ENCODE measurements around the gene ECD. TPM values are rescaled to one million over a fixed set of nuclear protein-coding genes. Genes with fewer than 3 reads are reported as not detected.

The ECD gene
- total and polyA plus RNA-seq, 10 of the 15 experiments (the other 5 are each of a cell fraction or from before 2014, with no cell fraction given): 27.3 to 61.6 (median 44.0) TPM

DNA sequence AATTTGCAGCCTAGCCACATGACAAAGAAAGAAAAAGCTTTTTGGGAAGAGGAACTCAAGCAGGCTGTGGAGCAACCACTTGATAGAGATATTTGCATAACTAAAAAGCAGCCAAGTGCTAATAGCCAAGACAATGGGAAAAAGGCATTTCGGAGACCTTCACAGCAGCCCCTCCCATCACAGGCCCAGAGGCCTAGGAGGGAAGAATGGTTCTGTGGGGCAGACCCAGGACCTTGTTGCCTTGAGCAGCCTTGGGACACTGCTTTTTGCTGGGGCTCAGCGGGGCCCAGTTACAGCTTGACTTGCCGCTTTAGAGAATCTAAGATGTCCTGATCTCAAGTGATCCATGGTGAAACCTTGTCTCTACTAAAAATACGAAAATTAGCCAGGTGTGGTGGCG, 38.6 kb upstream of the ECD start:
- in situ Hi-C loops (cut with MboI): no loop called here
- FAIRE-seq (no peak), ATAC-seq (no peak), DNase-seq (ENCODE audit: low read depth, low spot score) (no peak)
- 78% methylated on average over 5 of the region's 5 CpGs for WGBS (ENCODE audit: insufficient coverage, insufficient replicate concordance, low lambda C conversion rate, missing lambda C conversion rate)
- Histone ChIP-seq H4K20me1 (ENCODE audit: control insufficient read depth, insufficient read depth) (no peaks in the 10 kb centered on the region), H3K4me2 (ENCODE audit: control insufficient read depth, insufficient read depth) (no peak overlapping the region), H3K9ac (ENCODE audit: control insufficient read depth, insufficient read depth, low read length) (no peak overlapping the region), H3K9me3 (replicated peaks; ENCODE audit: control insufficient read depth, insufficient read depth, low read length) (no peaks in the 10 kb centered on the region), H3K27me3 (replicated peaks in 1 of 2; ENCODE audit: control insufficient read depth in 2 of 2, insufficient read depth in 2 of 2, low read length in 1 of 2) (no peaks in the 10 kb centered on the region), H3K79me2 (ENCODE audit: control insufficient read depth, insufficient read depth, low read length) (no peaks in the 10 kb centered on the region), H3K4me1 (ENCODE audit: control insufficient read depth, insufficient read depth, low read length) (no peaks in the 10 kb centered on the region), H3K4me3 (no peak overlapping the region), H3K36me3 (ENCODE audit: control insufficient read depth in 2 of 2, insufficient read depth in 2 of 2, low read length in 1 of 2) (no peaks in the 10 kb centered on the region), H2AFZ (ENCODE audit: control insufficient read depth, low read depth, low read length) (no peak overlapping the region), H3K27ac (ENCODE audit: control insufficient read depth, insufficient read depth) (no peak overlapping the region)
- no TSS peak for BruUV-seq (replicated peaks)
- TF ChIP-seq HDGF (IDR thresholded peaks at IDR 0.05) (no peak), ZNF384 (IDR thresholded peaks at IDR 0.05; ENCODE audit: borderline replicate concordance, low read depth, low read length) (no peak), BHLHE40 (IDR thresholded peaks at IDR 0.05; ENCODE audit: borderline replicate concordance in 1 of 2, low read depth in 2 of 2, low read length in 1 of 2) (no peak)
- intact Hi-C loops (cut with micrococcal nuclease; ENCODE audit: unreplicated experiment): no loop called here
- CTCF ChIA-PET: no interaction called here
- RAD21 ChIA-PET (ENCODE audit: unreplicated experiment): no interaction called here
- POLR2A ChIA-PET: interaction anchor here (0.6 kb wide), 1 partner anchor 573 kb away, joined by 4 read pairs; no protein-coding TSS in a partner anchor
- SMC1A ChIA-PET (ENCODE audit: uncharacterized antibody, unreplicated experiment): interaction anchor here (1.5 kb wide), 1 partner anchor 41 kb away, joined by 3 read pairs; the partner anchor contains the start of gene DNAJC9

DNA sequence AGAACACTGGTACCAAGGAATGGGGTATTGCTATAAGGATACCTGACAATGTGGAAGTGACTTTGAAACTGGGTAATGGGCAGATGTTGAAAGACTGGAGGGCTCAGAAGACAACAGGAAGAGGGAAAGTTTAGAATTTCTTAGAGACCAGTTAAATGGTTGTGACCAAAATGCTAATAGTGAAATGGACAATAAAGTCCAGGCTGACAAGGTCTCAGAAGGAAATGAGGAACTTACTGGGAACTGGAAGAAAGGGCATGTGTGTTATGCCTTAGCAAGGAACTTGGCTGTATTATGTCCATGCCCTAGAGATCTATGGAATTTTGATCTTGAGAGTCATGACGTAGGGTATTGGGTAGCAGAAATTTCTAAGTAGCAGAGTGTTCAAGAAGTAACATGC, 38.1 kb upstream of the ECD start:
- Histone ChIP-seq H4K20me1 (ENCODE audit: control insufficient read depth, insufficient read depth) (no peaks in the 10 kb centered on the region), H3K27me3 (replicated peaks in 1 of 2; ENCODE audit: control insufficient read depth in 2 of 2, insufficient read depth in 2 of 2, low read length in 1 of 2) (no peaks in the 10 kb centered on the region), H3K4me1 (ENCODE audit: control insufficient read depth, insufficient read depth, low read length) (no peaks in the 10 kb centered on the region), H3K36me3 (ENCODE audit: control insufficient read depth in 2 of 2, insufficient read depth in 2 of 2, low read length in 1 of 2) (no peaks in the 10 kb centered on the region), H2AFZ (ENCODE audit: control insufficient read depth, low read depth, low read length) (no peak overlapping the region), H3K27ac (ENCODE audit: control insufficient read depth, insufficient read depth) (no peak overlapping the region), H3K4me3 (no peak overlapping the region), H3K79me2 (ENCODE audit: control insufficient read depth, insufficient read depth, low read length) (no peaks in the 10 kb centered on the region), H3K4me2 (ENCODE audit: control insufficient read depth, insufficient read depth) (no peak overlapping the region), H3K9ac (ENCODE audit: control insufficient read depth, insufficient read depth, low read length) (no peak overlapping the region), H3K9me3 (replicated peaks; ENCODE audit: control insufficient read depth, insufficient read depth, low read length) (no peaks in the 10 kb centered on the region)
- no peak for DNase-seq (ENCODE audit: low read depth, low spot score)
- intact Hi-C loops (cut with micrococcal nuclease; ENCODE audit: unreplicated experiment): no loop called here
- RAD21 ChIA-PET (ENCODE audit: unreplicated experiment): no interaction called here
- BruUV-seq (replicated peaks): no TSS peak
- 100% methylated on average over 1 of the region's 1 CpG for WGBS (ENCODE audit: insufficient coverage, insufficient replicate concordance, low lambda C conversion rate, missing lambda C conversion rate)
- FAIRE-seq: no peak
- ATAC-seq: no peak
- SMC1A ChIA-PET (ENCODE audit: uncharacterized antibody, unreplicated experiment): no interaction called here
- CTCF ChIA-PET: no interaction called here
- POLR2A ChIA-PET: no interaction called here
- in situ Hi-C loops (cut with MboI): no loop called here
- TF ChIP-seq JUND (IDR thresholded peaks at IDR 0.05; ENCODE audit: low read depth, low read length) (no peak), HDGF (IDR thresholded peaks at IDR 0.05) (no peak), YY1 (IDR thresholded peaks at IDR 0.05; ENCODE audit: low read depth, low read length) (no peak), MXI1 (IDR thresholded peaks at IDR 0.05; ENCODE audit: low read depth, low read length) (no peak), MYB (IDR thresholded peaks at IDR 0.05; ENCODE audit: borderline replicate concordance, low read depth, low read length) (no peak), MYC (IDR thresholded peaks at IDR 0.05; ENCODE audit: insufficient read depth, insufficient read length, insufficient replicate concordance, low read length, severe bottlenecking) (no peak), RCOR1 (conservative IDR thresholded peaks at IDR 0.05; ENCODE audit: low read depth, low read length) (no peak), SRF (IDR thresholded peaks at IDR 0.05; ENCODE audit: low read depth in 2 of 2, low read length in 2 of 2) (no peak), RBBP5 (conservative IDR thresholded peaks at IDR 0.05) (no peak), ATF7 (IDR thresholded peaks at IDR 0.05; ENCODE audit: low read depth) (no peak), BHLHE40 (IDR thresholded peaks at IDR 0.05; ENCODE audit: borderline replicate concordance in 1 of 2, low read depth in 2 of 2, low read length in 1 of 2) (no peak), ZNF217 (IDR thresholded peaks at IDR 0.05) (no peak)
- TF ChIP-seq, protein P1, sequence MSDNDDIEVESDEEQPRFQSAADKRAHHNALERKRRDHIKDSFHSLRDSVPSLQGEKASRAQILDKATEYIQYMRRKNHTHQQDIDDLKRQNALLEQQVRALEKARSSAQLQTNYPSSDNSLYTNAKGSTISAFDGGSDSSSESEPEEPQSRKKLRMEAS (IDR thresholded peaks at IDR 0.05; ENCODE audit: low read depth, low read length): no peak
- TF ChIP-seq, protein P2, sequence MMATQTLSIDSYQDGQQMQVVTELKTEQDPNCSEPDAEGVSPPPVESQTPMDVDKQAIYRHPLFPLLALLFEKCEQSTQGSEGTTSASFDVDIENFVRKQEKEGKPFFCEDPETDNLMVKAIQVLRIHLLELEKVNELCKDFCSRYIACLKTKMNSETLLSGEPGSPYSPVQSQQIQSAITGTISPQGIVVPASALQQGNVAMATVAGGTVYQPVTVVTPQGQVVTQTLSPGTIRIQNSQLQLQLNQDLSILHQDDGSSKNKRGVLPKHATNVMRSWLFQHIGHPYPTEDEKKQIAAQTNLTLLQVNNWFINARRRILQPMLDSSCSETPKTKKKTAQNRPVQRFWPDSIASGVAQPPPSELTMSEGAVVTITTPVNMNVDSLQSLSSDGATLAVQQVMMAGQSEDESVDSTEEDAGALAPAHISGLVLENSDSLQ (IDR thresholded peaks at IDR 0.05): no peak
- TF ChIP-seq, protein P3, sequence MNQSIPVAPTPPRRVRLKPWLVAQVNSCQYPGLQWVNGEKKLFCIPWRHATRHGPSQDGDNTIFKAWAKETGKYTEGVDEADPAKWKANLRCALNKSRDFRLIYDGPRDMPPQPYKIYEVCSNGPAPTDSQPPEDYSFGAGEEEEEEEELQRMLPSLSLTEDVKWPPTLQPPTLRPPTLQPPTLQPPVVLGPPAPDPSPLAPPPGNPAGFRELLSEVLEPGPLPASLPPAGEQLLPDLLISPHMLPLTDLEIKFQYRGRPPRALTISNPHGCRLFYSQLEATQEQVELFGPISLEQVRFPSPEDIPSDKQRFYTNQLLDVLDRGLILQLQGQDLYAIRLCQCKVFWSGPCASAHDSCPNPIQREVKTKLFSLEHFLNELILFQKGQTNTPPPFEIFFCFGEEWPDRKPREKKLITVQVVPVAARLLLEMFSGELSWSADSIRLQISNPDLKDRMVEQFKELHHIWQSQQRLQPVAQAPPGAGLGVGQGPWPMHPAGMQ (IDR thresholded peaks at IDR 0.05; ENCODE audit: borderline replicate concordance): no peak
